Measurements from ENCODE around the gene STK31. TPM values are rescaled to one million over a fixed set of nuclear protein-coding genes. Genes with fewer than 3 reads are reported as not detected.

The STK31 gene
- total and polyA plus RNA-seq, 2 donors (not counting 3 experiments of a cell fraction or from before 2014, with no cell fraction given), result 0.44 TPM; not detected in 1

DNA sequence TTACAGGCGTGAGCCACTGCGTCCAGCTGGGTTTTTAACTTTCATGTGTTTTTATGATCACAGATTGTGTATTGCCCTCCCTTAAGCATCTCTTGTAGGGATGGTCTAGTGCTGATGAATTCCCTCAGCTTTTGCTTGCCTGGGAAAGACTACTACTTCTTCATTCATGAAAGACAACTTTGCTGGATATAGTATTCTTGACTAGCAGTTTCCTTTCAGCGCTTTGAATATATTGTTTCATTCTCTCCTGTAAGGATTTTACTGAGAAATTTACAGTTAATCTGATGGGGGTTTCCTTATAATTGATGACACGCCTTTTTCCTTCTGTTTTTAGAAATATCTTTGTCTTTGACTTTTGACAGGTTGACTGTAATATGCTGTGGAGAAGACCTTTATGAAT is 33.2 kb downstream of the STK31 start:
- no peak for FAIRE-seq
- no peak overlapping the region for H3K4me3 ChIP-seq (replicated peaks in 1 of 3; ENCODE audit: insufficient read depth in 1 of 3, low read depth in 1 of 3, low read length in 3 of 3)
- H4K20me1 ChIP-seq (replicated peaks; ENCODE audit: control insufficient read depth, extremely low read depth, insufficient read depth, low read length), result no peaks in the 10 kb centered on the region
- ChIA-PET POLR2A (no interaction called here), CTCF (no interaction called here)
- no peak overlapping the region for H3K9ac ChIP-seq (replicated peaks; ENCODE audit: extremely low read depth, insufficient read depth, low read length)
- H3K27me3 ChIP-seq (ENCODE audit: control insufficient read depth in 2 of 2, insufficient read depth in 2 of 2, low read length in 2 of 2), result no peaks in the 10 kb centered on the region
- no peaks in the 10 kb centered on the region for H3K36me3 ChIP-seq (ENCODE audit: control insufficient read depth in 2 of 2, extremely low read depth in 1 of 2, insufficient read depth in 2 of 2, low read length in 2 of 2)
- no peak overlapping the region for H3K4me2 ChIP-seq (ENCODE audit: insufficient read depth, low read length)
- dilution Hi-C loops (cut with MboI; ENCODE audit: extremely low pct_ligation_motif_present, low sequenced_read_pairs), result no loop called here
- no peak overlapping the region for H3K27ac ChIP-seq (ENCODE audit: insufficient read depth, low read depth, low read length)
- no TSS peak for BruUV-seq (replicated peaks)
- no peaks in the 10 kb centered on the region for H3K4me1 ChIP-seq (ENCODE audit: control insufficient read depth, extremely low read depth, insufficient read depth, low read length)
- no peaks in the 10 kb centered on the region for H3K9me3 ChIP-seq (replicated peaks; ENCODE audit: control insufficient read depth, insufficient read depth, low read length)
- DNase-seq (ENCODE audit: low read depth, low spot score), result no peak
- no peaks in the 10 kb centered on the region for H3K9me1 ChIP-seq (replicated peaks; ENCODE audit: control insufficient read depth, extremely low read depth, insufficient read depth, low read length)
- intact Hi-C loops (cut with micrococcal nuclease), result no loop called here
- H3K79me2 ChIP-seq (ENCODE audit: control insufficient read depth, insufficient read depth, low read length), result no peaks in the 10 kb centered on the region
- no peak for TF ChIP-seq EZH2 (IDR thresholded peaks at IDR 0.05; ENCODE audit: borderline replicate concordance, low read depth, low read length, severe bottlenecking)
- TF ChIP-seq, protein P1, sequence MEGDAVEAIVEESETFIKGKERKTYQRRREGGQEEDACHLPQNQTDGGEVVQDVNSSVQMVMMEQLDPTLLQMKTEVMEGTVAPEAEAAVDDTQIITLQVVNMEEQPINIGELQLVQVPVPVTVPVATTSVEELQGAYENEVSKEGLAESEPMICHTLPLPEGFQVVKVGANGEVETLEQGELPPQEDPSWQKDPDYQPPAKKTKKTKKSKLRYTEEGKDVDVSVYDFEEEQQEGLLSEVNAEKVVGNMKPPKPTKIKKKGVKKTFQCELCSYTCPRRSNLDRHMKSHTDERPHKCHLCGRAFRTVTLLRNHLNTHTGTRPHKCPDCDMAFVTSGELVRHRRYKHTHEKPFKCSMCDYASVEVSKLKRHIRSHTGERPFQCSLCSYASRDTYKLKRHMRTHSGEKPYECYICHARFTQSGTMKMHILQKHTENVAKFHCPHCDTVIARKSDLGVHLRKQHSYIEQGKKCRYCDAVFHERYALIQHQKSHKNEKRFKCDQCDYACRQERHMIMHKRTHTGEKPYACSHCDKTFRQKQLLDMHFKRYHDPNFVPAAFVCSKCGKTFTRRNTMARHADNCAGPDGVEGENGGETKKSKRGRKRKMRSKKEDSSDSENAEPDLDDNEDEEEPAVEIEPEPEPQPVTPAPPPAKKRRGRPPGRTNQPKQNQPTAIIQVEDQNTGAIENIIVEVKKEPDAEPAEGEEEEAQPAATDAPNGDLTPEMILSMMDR (IDR thresholded peaks at IDR 0.05; ENCODE audit: extremely low read depth in 1 of 2, insufficient read depth in 1 of 2, low read depth in 1 of 2, low read length in 2 of 2), result no peak
- TF ChIP-seq MYC (IDR thresholded peaks at IDR 0.05; ENCODE audit: low read depth, low read length), result no peak
- TF ChIP-seq, protein P2, sequence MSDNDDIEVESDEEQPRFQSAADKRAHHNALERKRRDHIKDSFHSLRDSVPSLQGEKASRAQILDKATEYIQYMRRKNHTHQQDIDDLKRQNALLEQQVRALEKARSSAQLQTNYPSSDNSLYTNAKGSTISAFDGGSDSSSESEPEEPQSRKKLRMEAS (IDR thresholded peaks at IDR 0.05; ENCODE audit: insufficient read depth, insufficient read length), result no peak
- TF ChIP-seq GATA2 (IDR thresholded peaks at IDR 0.05; ENCODE audit: insufficient read depth, insufficient read length, low read depth, low read length), result no peak
- TF ChIP-seq POLR2A (IDR thresholded peaks at IDR 0.05; ENCODE audit: low read depth, low read length), result no peak
- no peak for TF ChIP-seq FOS (IDR thresholded peaks at IDR 0.05; ENCODE audit: borderline replicate concordance, insufficient read depth, low read length)
- TF ChIP-seq JUN (IDR thresholded peaks at IDR 0.05; ENCODE audit: borderline replicate concordance, insufficient read depth, insufficient read length, low read depth), result no peak
- TF ChIP-seq POLR2AphosphoS5 (IDR thresholded peaks at IDR 0.05; ENCODE audit: insufficient read depth, low read depth, low read length), result no peak
- no peak overlapping the region for H2AFZ ChIP-seq (ENCODE audit: low read depth, low read length)
